Ascending aorta (tissue), 2 donors: ENCODE results near the gene SERPINB2. TPM values are rescaled to one million over a fixed set of nuclear protein-coding genes. Genes with fewer than 3 reads are reported as not detected.

Source experiments
- DNase-seq, 2 donors: peaks; one replicate each; pipeline ENCODE4 v3.0.0-alpha.2; 2019; ENCODE audit warnings: low spot score in 2 of 2
- H3K27ac ChIP-seq, 2 donors: fragments of 200-600 bp; sonication (generic); one replicate each; pipeline ENCODE4 v1.5.1; 2016 to 2017; ENCODE audit warnings: mild to moderate bottlenecking in 1 of 2
- H3K27me3 ChIP-seq: fragments of 200-600 bp; sonication (generic); one replicate; pipeline ENCODE4 v1.5.1; 2017
- H3K36me3 ChIP-seq, 2 donors: fragments of 200-600 bp; sonication (generic); one replicate each; pipeline ENCODE4 v1.5.1; 2016
- H3K4me1 ChIP-seq, 2 donors: fragments of 200-600 bp; sonication (generic); one replicate each; pipeline ENCODE4 v1.5.1; 2016 to 2017; ENCODE audit warnings: mild to moderate bottlenecking in 1 of 2
- H3K4me3 ChIP-seq, 2 donors: fragments of 200-600 bp; sonication (generic); one replicate each; pipeline ENCODE4 v1.5.1; 2016 to 2017; ENCODE audit warnings: mild to moderate bottlenecking in 1 of 2
- H3K9me3 ChIP-seq, 2 donors: fragments of 200-600 bp; sonication (generic); one replicate each; pipeline ENCODE4 v1.5.1; 2016
- CTCF ChIP-seq, 3 experiments: fragments of 200-600 bp in 2 of 3; fragments of 450-650 bp in 1 of 3; sonication (generic) in 2 of 3; IDR thresholded peaks; one replicate each; pipeline ENCODE4 v1.5.1; 2016 to 2019; ENCODE audit warnings: antibody characterized with exemption in 3 of 3, mild to moderate bottlenecking in 1 of 3, moderate library complexity in 1 of 3
- intact Hi-C: fragments of 100-400 bp; cut with DNase I; formaldehyde crosslinking; loops from one replicate; pipeline ENCODE4 v1.15.1; 2023
- total RNA-seq: library from RNA; depleted of rRNA; stranded (reverse); fragments of >200 nt; gene quantifications from one replicate; pipeline ENCODE4 v1.1.0, GENCODE V29; 2016

Gene SERPINB2
- total RNA-seq, 1 donor from 2014 or later = not detected

- H3K4me3 ChIP-seq = no peak overlapping the region
- H3K9me3 ChIP-seq = no peaks in the 10 kb centered on the region
- no peak for TF ChIP-seq CTCF (IDR thresholded peaks at IDR 0.05)
- no peaks in the 10 kb centered on the region for H3K27me3 ChIP-seq
- H3K36me3 ChIP-seq = no peaks in the 10 kb centered on the region
- no peak overlapping the region for H3K27ac ChIP-seq
- no peaks in the 10 kb centered on the region for H3K4me1 ChIP-seq
- no peak for DNase-seq
- intact Hi-C loops = no loop called here
Measured at GRCh38 chr18:63868546-63868945, 19.0 kb upstream of the SERPINB2 start.

- Histone ChIP-seq H3K27ac (no peak overlapping the region), H3K36me3 (no peaks in the 10 kb centered on the region), H3K9me3 (no peaks in the 10 kb centered on the region), H3K27me3 (no peaks in the 10 kb centered on the region), H3K4me1 (no peaks in the 10 kb centered on the region), H3K4me3 (no peak overlapping the region)
- intact Hi-C loops = no loop called here
- DNase-seq = no peak
- TF ChIP-seq CTCF (IDR thresholded peaks at IDR 0.05) = no peak
Measured at GRCh38 chr18:63869374-63869773, 18.1 kb upstream of the SERPINB2 start.

GRCh38 chr18:63869851-63870250 is 17.7 kb upstream of the SERPINB2 start:
- no peaks in the 10 kb centered on the region for H3K4me1 ChIP-seq
- no peaks in the 10 kb centered on the region for H3K36me3 ChIP-seq
- H3K4me3 ChIP-seq = no peak overlapping the region
- H3K9me3 ChIP-seq = no peaks in the 10 kb centered on the region
- H3K27me3 ChIP-seq = no peaks in the 10 kb centered on the region
- intact Hi-C loops = no loop called here
- no peak for TF ChIP-seq CTCF (IDR thresholded peaks at IDR 0.05)
- DNase-seq = no peak
- no peak overlapping the region for H3K27ac ChIP-seq

- Histone ChIP-seq H3K27ac (no peak overlapping the region), H3K36me3 (no peaks in the 10 kb centered on the region), H3K4me3 (no peak overlapping the region), H3K4me1 (no peaks in the 10 kb centered on the region), H3K9me3 (no peaks in the 10 kb centered on the region), H3K27me3 (no peaks in the 10 kb centered on the region)
- TF ChIP-seq CTCF (IDR thresholded peaks at IDR 0.05) = no peak
- intact Hi-C loops = no loop called here
- no peak for DNase-seq
Measured at GRCh38 chr18:63871836-63872235, 15.7 kb upstream of the SERPINB2 start.

- no peak for TF ChIP-seq CTCF (IDR thresholded peaks at IDR 0.05)
- intact Hi-C loops = no loop called here
- H3K27me3 ChIP-seq = no peaks in the 10 kb centered on the region
- DNase-seq = no peak
- no peaks in the 10 kb centered on the region for H3K36me3 ChIP-seq
- no peaks in the 10 kb centered on the region for H3K4me1 ChIP-seq
- H3K4me3 ChIP-seq = no peak overlapping the region
- no peaks in the 10 kb centered on the region for H3K9me3 ChIP-seq
- no peak overlapping the region for H3K27ac ChIP-seq
Measured at GRCh38 chr18:63872586-63872985, 14.9 kb upstream of the SERPINB2 start.

- Histone ChIP-seq H3K27ac (no peak overlapping the region), H3K4me1 (no peaks in the 10 kb centered on the region), H3K9me3 (no peaks in the 10 kb centered on the region), H3K27me3 (no peaks in the 10 kb centered on the region), H3K36me3 (no peaks in the 10 kb centered on the region), H3K4me3 (no peak overlapping the region)
- no peak for TF ChIP-seq CTCF (IDR thresholded peaks at IDR 0.05)
- intact Hi-C loops = no loop called here
- DNase-seq = no peak
Measured at GRCh38 chr18:63878343-63878742, 9.2 kb upstream of the SERPINB2 start.
